ENCODE measurements around the gene GRIA2.

- no peak for TF ChIP-seq POLR2A (IDR thresholded peaks at IDR 0.05)
- TF ChIP-seq CTCF (IDR thresholded peaks at IDR 0.05): no peak
- no peak for TF ChIP-seq EP300 (IDR thresholded peaks at IDR 0.05)
These were observed 80.2 kb downstream of the GRIA2 start for GRCh38 chr4:157300701-157301100.

Data from sigmoid colon (tissue), 4 donors.